WTC11 (cell line): ENCODE measurements around the gene AQP7.
"Not testable (repeated sequence)": the region's sequence is repeated elsewhere in the genome, so short reads cannot be mapped to it uniquely, and the experiment has no call there.

ENCODE experiments used
- ATF2 ChIP-seq: sonication (generic); formaldehyde crosslinking; IDR thresholded peaks from 2 replicates; pipeline ENCODE4 v1.8.1; 2022; ENCODE audit warnings: low read depth, missing genetic modification reagents, borderline replicate concordance
- CTCF ChIP-seq: fragments of 200-600 bp; IDR thresholded peaks from 2 replicates; pipeline ENCODE4 v1.8.0; 2022; ENCODE audit warnings: antibody characterized with exemption
- E2F4 ChIP-seq: sonication (generic); formaldehyde crosslinking; IDR thresholded peaks from 2 replicates; pipeline ENCODE4 v1.8.1; 2022; ENCODE audit warnings: low read depth, mild to moderate bottlenecking, moderate library complexity, missing genetic modification reagents, borderline replicate concordance
- ESRRA ChIP-seq: sonication (generic); formaldehyde crosslinking; IDR thresholded peaks from 2 replicates; pipeline ENCODE4 v1.8.1; 2022; ENCODE audit warnings: mild to moderate bottlenecking, missing genetic modification reagents, borderline replicate concordance
- FOXP1 ChIP-seq: sonication (generic); formaldehyde crosslinking; IDR thresholded peaks from 2 replicates; pipeline ENCODE4 v1.8.0; 2022; ENCODE audit warnings: missing genetic modification reagents, mild to moderate bottlenecking, moderate library complexity, borderline replicate concordance
- IRF2 ChIP-seq: sonication (generic); formaldehyde crosslinking; IDR thresholded peaks from 2 replicates; pipeline ENCODE4 v1.8.0; 2022; ENCODE audit warnings: low read depth, missing genetic modification reagents, borderline replicate concordance
- JUN ChIP-seq: sonication (generic); formaldehyde crosslinking; IDR thresholded peaks from 2 replicates; pipeline ENCODE4 v1.8.0; 2023; ENCODE audit warnings: mild to moderate bottlenecking, missing genetic modification reagents
- MLX ChIP-seq: sonication (generic); formaldehyde crosslinking; IDR thresholded peaks from 2 replicates; pipeline ENCODE4 v1.8.1; 2023; ENCODE audit warnings: mild to moderate bottlenecking, missing genetic modification reagents, moderate library complexity
- OVOL2 ChIP-seq: fragments of 250-450 bp; sonication (Bioruptor Pico); IDR thresholded peaks from 2 replicates; pipeline ENCODE4 v1.9.0; 2021; ENCODE audit warnings: mild to moderate bottlenecking, borderline replicate concordance
- SP1 ChIP-seq: sonication (generic); formaldehyde crosslinking; conservative IDR thresholded peaks from 2 replicates; pipeline ENCODE4 v1.8.1; 2022; ENCODE audit warnings: missing genetic modification reagents
- TP53 ChIP-seq: sonication (generic); formaldehyde crosslinking; IDR thresholded peaks from 2 replicates; pipeline ENCODE4 v1.8.1; 2023; ENCODE audit warnings: mild to moderate bottlenecking, missing genetic modification reagents

- not testable (repeated sequence) for TF ChIP-seq CTCF; ESRRA (CRISPR knock-in tag); MLX (CRISPR knock-in tag); ATF2; OVOL2 (CRISPR knock-in tag); IRF2 (CRISPR knock-in tag); SP1 (CRISPR knock-in tag); JUN (CRISPR knock-in tag); E2F4; FOXP1 (CRISPR knock-in tag); TP53 (CRISPR knock-in tag)
Observed at GRCh38 chr9:33386641-33386996, 15.7 kb downstream of the AQP7 start.
